Activated T-cell treated with anti-CD3 and anti-CD28 coated beads for 48 hours (primary cell): ENCODE measurements around the gene FAM13A.
"Not testable (repeated sequence)": the region's sequence is repeated elsewhere in the genome, so short reads cannot be mapped to it uniquely, and the experiment has no call there.

Source experiments
- DNase-seq: peaks from one replicate; pipeline ENCODE4 v3.0.0-alpha.2; 2020; ENCODE audit warnings: low read depth

FAM13A gene

GRCh38 chr4:89042055-89042454 lies 14.9 kb downstream of the FAM13A start:
- no peak for DNase-seq

DNA sequence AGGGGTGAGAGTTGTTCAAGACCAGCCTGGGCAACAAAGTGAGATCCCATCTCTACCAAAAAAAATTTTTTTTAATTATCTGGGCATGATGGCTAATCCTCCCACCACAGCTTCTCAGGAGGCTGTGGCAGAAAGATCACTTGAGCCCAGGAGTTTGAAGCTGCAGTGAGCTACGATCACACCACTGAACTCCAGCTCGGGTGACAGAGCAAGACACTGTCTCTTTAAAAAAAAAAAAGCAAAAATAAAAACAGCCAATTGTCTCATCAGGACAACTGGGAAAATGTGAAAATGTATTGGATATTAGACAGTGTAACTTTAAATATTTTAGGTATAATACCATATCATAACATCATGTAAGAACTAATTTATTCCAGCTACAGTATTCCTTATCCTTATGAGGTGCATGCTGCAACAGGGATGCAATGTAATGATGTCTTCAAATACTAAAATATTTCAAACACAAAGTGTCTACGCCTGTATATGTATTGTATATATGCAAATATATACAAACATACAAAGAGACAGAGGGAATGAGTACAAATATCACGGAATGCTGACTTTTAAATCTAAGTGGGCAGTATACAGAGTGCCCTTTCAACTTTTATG lies 17.2 kb downstream of the FAM13A start:
- DNase-seq = no peak

GRCh38 chr4:89036535-89036934 lies 20.4 kb downstream of the FAM13A start:
- no peak for DNase-seq

- DNase-seq = no peak
These were observed 25.7 kb downstream of the FAM13A start for GRCh38 chr4:89031272-89031671.

DNA sequence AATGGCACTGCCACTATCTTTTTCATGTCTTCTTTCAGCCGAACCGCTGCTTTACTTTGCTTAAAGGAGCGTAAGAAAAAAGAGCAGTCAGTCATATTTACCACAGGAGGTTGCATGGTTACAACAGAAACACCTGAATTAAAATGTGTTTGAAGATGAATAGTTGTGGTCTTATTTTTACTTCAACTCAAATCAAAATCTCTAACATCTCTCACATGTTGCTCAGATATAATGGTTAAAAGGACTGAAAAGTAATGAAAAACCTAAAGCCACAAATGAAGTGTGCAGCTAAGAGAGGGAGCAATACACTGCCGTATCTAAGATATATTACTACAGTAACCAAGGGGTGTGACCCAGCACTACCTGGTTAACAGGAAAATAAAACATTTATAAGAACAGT lies 27.4 kb downstream of the FAM13A start:
- DNase-seq = no peak

GRCh38 chr4:89026542-89026941 lies 30.4 kb downstream of the FAM13A start:
- peak; percentile 1 for DNase-seq

DNA sequence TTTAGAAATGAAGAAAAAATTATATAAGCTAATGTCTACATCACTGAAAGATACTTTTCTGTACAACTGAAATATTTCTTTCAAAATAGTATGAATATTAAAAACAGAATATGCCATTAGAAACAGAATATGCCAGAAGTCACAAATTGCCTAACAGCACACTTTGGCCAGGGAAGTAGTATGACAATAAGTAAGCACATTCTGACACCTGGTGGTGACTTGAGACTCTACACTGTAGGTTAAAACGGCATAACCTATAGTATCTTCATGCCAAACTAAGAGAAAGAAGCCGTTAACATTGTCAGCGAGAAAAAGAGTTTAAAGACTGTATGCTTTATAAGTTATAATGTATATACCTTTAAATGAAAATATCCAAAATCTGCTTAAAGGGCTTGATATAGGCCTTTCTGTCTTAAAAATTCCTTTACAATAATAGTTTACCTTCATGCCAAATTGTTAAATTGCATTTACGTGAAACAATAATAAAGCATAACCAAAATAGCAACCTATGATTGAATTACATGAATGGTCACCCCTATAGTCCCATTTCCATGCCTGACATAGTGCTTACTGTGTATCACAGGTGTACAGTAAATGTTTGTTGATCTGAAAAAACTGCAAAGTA lies 32.8 kb downstream of the FAM13A start:
- DNase-seq = peak; percentile 8

GRCh38 chr4:89023140-89023539 lies 33.8 kb downstream of the FAM13A start:
- no peak for DNase-seq

GRCh38 chr4:89022426-89023128 lies 34.4 kb downstream of the FAM13A start:
- no peak for DNase-seq

DNA sequence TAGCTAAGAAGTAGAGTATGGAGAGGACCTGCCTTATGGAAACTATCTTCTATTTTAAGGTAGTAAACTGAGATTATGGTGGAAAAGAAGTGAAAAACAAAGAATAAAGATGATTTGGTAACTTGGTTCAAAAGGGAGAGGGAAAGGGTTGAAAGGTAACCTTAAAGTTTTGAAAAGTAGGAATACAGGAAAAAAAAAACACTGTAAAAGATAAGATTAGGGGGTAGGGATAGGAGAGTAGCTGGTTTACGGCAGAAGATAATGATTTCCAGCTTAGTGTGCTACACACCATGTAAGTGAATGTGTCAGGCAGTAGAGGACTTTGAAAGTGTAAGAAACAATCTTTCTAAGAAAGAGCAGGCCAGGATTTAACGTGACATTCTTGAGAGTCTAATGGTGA lies 35.3 kb downstream of the FAM13A start:
- no peak for DNase-seq

GRCh38 chr4:89021062-89021461 lies 35.9 kb downstream of the FAM13A start:
- DNase-seq = no peak

DNA sequence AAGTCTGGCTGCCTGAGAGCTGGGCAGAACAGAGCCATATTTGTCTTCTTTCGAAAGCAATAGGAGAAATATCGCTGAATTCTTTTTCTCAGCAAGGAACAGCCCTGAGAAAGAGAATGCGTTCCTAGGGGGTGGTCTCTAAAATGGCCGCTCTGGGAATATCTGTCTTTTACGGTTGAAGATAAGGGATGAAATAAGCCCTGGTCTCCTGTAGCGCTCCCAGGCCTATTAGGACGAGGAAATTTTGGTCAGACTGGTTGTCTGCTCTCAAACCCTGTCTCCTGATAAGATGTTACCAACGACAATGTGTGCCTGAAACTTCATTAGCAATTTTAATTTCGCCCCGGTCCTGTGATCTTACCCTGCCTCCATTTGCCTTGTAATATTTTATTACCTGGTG lies 42.1 kb downstream of the FAM13A start:
- not testable (repeated sequence) for DNase-seq

DNA sequence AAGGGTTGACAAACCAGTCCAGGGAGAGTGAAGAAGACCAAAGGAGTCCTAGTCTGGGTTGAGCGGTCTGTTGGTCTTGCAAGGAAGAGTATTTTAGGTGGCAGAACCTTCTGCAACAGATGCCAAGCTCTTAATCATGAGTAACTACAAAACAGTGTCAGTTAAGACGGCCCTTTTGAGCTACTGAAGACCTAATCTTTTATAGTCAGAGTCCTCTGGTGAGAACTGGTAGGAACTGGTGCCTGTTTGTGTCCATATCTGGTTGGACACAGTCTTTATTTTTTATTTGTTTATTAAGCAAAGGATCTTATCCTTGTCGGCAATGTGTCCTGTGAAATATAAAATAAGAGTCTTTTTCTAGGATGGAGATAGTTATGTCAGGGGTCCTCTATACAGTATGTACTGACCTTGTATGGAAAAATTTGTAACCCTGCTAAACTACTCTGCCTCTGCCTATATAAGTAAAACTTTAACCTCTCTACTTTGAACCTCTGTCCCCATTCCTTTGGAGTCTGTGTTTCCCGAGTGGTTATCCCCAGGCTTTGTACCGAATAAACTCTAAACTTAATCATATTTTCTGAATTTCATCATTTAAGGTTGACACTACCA lies 47.1 kb downstream of the FAM13A start:
- no peak for DNase-seq

DNA sequence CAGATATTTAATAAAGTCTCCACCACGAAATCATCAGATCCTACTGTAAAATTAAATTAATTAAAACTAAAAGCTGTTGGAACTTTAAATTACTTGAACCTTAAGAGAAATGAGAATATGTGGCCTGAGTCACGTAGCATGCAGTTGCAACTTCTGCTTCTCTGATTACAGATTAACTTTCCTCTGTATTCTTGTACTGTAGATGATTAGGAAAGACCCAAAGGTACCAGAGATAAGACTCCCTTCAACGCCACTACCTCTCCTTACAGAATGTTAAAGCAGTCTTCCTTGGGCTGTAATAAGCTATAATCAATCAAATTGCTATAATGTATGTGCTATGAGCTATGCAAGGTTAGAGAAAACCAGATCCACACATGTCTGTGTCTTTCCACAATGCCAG lies 47.9 kb downstream of the FAM13A start:
- DNase-seq = no peak

- no peak for DNase-seq
These were observed 48.8 kb downstream of the FAM13A start for GRCh38 chr4:89008166-89008565.

DNA sequence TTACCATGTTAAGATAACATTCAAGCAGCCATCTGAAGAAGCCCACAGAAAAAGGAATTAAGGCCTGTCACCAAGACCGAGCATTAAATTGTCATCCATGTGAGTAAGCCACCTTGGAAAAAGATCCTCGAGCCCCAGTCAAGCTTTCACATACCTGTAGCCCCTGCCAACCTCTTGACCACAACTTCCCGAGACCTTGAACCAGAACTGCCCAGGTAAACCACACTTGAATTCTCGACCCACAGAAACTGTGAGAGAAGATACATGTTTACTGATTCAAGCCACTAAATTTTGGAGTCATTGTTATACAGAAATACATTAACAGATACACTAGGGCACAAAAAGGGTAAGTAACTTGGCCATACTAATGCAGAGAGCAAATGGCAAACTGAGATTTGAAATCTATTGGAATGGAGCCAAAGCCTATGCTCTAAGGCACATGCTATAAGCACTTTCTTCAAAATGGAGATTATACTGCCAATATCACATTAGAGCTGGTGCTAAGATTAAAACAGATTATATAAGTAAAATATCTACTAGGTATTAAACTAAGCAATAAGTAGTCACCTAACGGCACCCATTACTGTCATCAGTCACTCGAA lies 49.5 kb downstream of the FAM13A start:
- DNase-seq = no peak

DNA sequence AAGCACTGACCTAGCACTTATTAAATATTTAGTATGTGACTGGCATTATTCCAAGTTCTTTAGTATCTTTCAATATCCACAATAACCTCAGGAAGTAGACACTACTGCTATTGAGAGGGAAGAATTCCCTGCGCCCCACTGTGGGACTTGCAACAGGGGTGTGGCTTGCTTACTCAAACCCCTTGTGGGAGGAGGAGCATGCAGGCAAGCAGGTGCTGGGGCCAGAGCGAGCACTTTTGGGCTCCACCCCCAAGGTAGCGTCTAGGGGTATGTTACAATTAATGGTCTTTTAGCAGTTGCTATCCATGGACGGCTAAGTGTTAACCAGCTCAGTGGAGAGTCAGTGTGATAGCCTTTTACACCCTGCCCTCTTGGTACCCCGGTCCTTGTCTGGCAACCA lies 50.7 kb downstream of the FAM13A start:
- no peak for DNase-seq

- not testable (repeated sequence) for DNase-seq
These were observed 51.9 kb downstream of the FAM13A start for GRCh38 chr4:89005066-89005465.

DNA sequence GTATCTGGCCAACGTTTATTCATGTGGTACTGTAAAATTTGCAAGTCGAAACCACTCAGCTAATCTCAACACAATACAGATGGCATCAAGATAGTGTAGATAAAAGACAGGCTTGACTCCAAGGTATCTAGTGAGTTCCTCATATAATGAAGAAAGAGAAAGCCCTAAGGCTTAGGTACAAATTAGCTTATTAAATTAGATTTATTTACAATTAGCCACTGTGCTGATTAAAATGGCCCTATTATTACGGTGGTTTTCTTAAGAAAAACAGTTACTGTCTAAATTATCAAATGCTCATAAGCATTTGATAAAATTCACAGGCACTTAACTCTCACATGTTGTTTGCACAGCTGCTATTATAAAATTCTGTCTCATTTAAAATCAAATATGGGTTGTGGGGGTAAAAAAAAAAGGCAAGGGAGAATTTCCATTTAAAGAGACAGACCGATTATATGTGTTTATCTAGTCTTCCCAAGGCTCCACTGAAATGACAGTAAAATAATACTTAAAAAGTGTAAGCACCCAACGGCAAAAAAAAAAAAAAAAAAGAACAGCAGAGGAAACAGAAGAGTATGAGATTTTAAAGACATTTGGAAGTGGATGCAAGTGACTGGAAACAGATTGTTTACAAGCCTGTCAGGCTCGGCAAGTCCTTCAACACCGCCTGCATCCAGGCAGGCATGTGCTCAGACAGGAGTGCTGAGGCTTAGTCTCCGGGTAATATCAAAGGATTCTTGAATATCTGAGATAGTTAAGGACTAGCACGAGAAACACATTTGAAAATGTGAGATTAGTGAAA lies 55.1 kb downstream of the FAM13A start:
- no peak for DNase-seq

- DNase-seq = no peak
These were observed 56.1 kb downstream of the FAM13A start for GRCh38 chr4:89000844-89001360.

DNA sequence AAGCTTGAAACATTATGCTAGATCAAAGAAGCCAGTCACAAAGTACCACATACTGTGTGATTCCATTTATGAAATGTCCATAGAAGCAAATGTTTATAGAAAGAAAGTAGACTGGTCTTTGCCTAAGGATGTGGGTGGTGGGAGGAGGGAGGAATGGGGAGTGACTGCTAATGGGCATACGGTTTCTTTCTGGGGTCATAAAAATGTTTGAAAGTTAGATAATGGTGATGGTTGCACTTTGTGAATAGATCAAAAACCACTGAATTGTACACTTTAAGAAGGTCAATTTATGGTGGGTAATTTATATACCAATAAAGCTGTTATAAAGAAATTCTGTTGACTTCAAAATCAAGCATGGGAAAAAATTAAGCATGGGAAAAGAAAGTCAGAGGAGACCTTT lies 56.6 kb downstream of the FAM13A start:
- no peak for DNase-seq
